ENCODE measurements around the gene CPED1. TPM values are rescaled to one million over a fixed set of nuclear protein-coding genes. Genes with fewer than 3 reads are reported as not detected.
"Not testable (repeated sequence)": the region's sequence is repeated elsewhere in the genome, so short reads cannot be mapped to it uniquely, and the experiment has no call there.

CPED1 gene
- total RNA-seq, 1 donor from 2014 or later = not detected

GRCh38 chr7:120979765-120980499, 8.6 kb upstream of the CPED1 start:
- no peak for TF ChIP-seq CTCF (IDR thresholded peaks at IDR 0.05; ENCODE audit: partially characterized antibody, unreplicated experiment)
- no peak overlapping the region for H3K4me3 Mint-ChIP-seq (ENCODE audit: unreplicated experiment)
- H3K36me3 Mint-ChIP-seq (ENCODE audit: unreplicated experiment) = no peaks in the 10 kb centered on the region
- no peaks in the 10 kb centered on the region for H3K4me1 Mint-ChIP-seq (ENCODE audit: low read depth, unreplicated experiment)
- no peak overlapping the region for H3K27ac Mint-ChIP-seq (ENCODE audit: unreplicated experiment)
- no peaks in the 10 kb centered on the region for H3K9me3 Mint-ChIP-seq (ENCODE audit: unreplicated experiment)
- no peaks in the 10 kb centered on the region for H3K27me3 Mint-ChIP-seq (ENCODE audit: unreplicated experiment)
- no peak for DNase-seq

GRCh38 chr7:120981117-120981516, 7.4 kb upstream of the CPED1 start:
- H3K9me3 Mint-ChIP-seq (ENCODE audit: unreplicated experiment) = no peaks in the 10 kb centered on the region
- no peaks in the 10 kb centered on the region for H3K4me1 Mint-ChIP-seq (ENCODE audit: low read depth, unreplicated experiment)
- DNase-seq = no peak
- no peak overlapping the region for H3K27ac Mint-ChIP-seq (ENCODE audit: unreplicated experiment)
- no peaks in the 10 kb centered on the region for H3K36me3 Mint-ChIP-seq (ENCODE audit: unreplicated experiment)
- no peak for TF ChIP-seq CTCF (IDR thresholded peaks at IDR 0.05; ENCODE audit: partially characterized antibody, unreplicated experiment)
- H3K27me3 Mint-ChIP-seq (ENCODE audit: unreplicated experiment) = no peaks in the 10 kb centered on the region
- H3K4me3 Mint-ChIP-seq (ENCODE audit: unreplicated experiment) = no peak overlapping the region

- no peaks in the 10 kb centered on the region for H3K27me3 Mint-ChIP-seq (ENCODE audit: unreplicated experiment)
- no peak for TF ChIP-seq CTCF (IDR thresholded peaks at IDR 0.05; ENCODE audit: partially characterized antibody, unreplicated experiment)
- no peak for DNase-seq
- H3K4me1 Mint-ChIP-seq (ENCODE audit: low read depth, unreplicated experiment) = no peaks in the 10 kb centered on the region
- H3K36me3 Mint-ChIP-seq (ENCODE audit: unreplicated experiment) = no peaks in the 10 kb centered on the region
- no peak overlapping the region for H3K27ac Mint-ChIP-seq (ENCODE audit: unreplicated experiment)
- H3K9me3 Mint-ChIP-seq (ENCODE audit: unreplicated experiment) = no peaks in the 10 kb centered on the region
- H3K4me3 Mint-ChIP-seq (ENCODE audit: unreplicated experiment) = no peak overlapping the region
Observed at GRCh38 chr7:120981888-120982615, 6.5 kb upstream of the CPED1 start.

- H3K9me3 Mint-ChIP-seq (ENCODE audit: unreplicated experiment); H3K4me1 Mint-ChIP-seq (ENCODE audit: low read depth, unreplicated experiment); DNase-seq; H3K4me3 Mint-ChIP-seq (ENCODE audit: unreplicated experiment); H3K27ac Mint-ChIP-seq (ENCODE audit: unreplicated experiment); H3K27me3 Mint-ChIP-seq (ENCODE audit: unreplicated experiment); H3K36me3 Mint-ChIP-seq (ENCODE audit: unreplicated experiment): not testable (repeated sequence)
Observed at GRCh38 chr7:120983592-120983991, 4.9 kb upstream of the CPED1 start.

GRCh38 chr7:120984406-120984805, 4.1 kb upstream of the CPED1 start:
- Mint-ChIP-seq H3K9me3 (ENCODE audit: unreplicated experiment) (no peaks in the 10 kb centered on the region), H3K27ac (ENCODE audit: unreplicated experiment) (no peak overlapping the region), H3K36me3 (ENCODE audit: unreplicated experiment) (no peaks in the 10 kb centered on the region), H3K4me3 (ENCODE audit: unreplicated experiment) (no peak overlapping the region), H3K4me1 (ENCODE audit: low read depth, unreplicated experiment) (peaks cover 2% of the 10 kb centered on the region), H3K27me3 (ENCODE audit: unreplicated experiment) (peaks cover 1% of the 10 kb centered on the region)
- no peak for TF ChIP-seq CTCF (IDR thresholded peaks at IDR 0.05; ENCODE audit: partially characterized antibody, unreplicated experiment)
- no peak for DNase-seq
